ENCODE results near the gene PROZ.

DNA sequence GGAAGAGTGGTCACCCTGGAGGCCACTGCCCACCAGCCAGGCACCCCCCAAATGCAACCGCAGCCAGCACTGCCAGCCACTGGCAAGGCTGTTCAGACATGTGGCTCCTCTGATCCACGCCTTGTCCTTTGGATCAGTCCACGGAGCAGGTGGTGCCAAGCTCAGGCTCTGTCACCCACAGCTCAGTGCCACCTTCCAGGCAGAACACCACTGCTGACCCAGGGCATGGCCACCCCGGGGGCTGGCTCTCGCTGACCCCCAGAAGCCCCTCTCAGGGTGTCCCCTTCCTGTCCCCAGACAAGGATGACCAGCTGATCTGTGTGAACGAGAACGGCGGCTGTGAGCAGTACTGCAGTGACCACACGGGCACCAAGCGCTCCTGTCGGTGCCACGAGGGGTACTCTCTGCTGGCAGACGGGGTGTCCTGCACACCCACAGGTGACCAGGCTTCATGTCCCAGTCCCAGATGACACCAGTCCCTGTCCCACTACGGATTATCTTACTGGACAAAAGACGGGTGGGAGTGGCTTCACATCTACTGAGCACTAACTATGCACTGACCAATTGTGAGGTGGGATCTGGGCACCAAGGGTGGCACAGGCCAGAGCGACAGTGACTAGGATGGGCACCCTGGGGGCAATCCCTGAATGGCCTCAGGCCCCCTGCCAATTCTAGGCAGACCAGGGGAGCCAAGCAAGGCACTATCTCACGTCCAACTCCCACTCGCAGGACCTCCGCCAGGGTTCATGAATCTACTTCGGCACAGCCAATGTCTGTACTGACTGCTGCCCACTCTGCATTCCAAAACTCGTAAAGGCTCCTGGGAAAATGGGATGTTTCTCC is 42.9 kb upstream of the PROZ start:
- no peak for TF ChIP-seq POLR2AphosphoS5 (IDR thresholded peaks at IDR 0.05; ENCODE audit: low read depth, low read length)
- no peak for TF ChIP-seq TAF1 (IDR thresholded peaks at IDR 0.05; ENCODE audit: low read depth, low read length)
- no peak for TF ChIP-seq POLR2A (IDR thresholded peaks at IDR 0.05; ENCODE audit: low read depth, low read length)
- no peak for TF ChIP-seq SPI1 (IDR thresholded peaks at IDR 0.05; ENCODE audit: low read depth, low read length)
- no peak for TF ChIP-seq POU2F2 (IDR thresholded peaks at IDR 0.05; ENCODE audit: low read depth, low read length)

All from GM12891 (cell line).